IMR-90 (cell line): ENCODE data around the gene RPL23. TPM values are rescaled to one million over a fixed set of nuclear protein-coding genes. Genes with fewer than 3 reads are reported as not detected.

ENCODE experiments used
- ATAC-seq: fragments of 200-7000 bp; cut with Tn5 transposase; 2 replicates; pipeline ENCODE4 v1.9.1; 2020; ENCODE audit warnings: low read depth, mild to moderate bottlenecking, moderate library complexity
- BruUV-seq: library from RNA; stranded (reverse); fragments of 400-500 nt; replicated peaks from 2 replicates; lab custom pipeline; 2021; lab: Mats Ljungman, UMichigan
- CTCF ChIA-PET: fragments of 300-600 bp; formaldehyde crosslinking; extraction: SDS; loops from one replicate; lab custom pipeline; 2021; ENCODE audit warnings: antibody characterized with exemption; lab: Yijun Ruan, JAX
- POLR2A ChIA-PET: fragments of 300-600 bp; sonication (Branson Sonifier 250); formaldehyde crosslinking; loops from one replicate; lab custom pipeline; 2022; ENCODE audit warnings: antibody characterized with exemption; ENCODE audit not compliant: unreplicated experiment; lab: Charles Lee
- DNase-seq: peaks from one replicate; pipeline ENCODE4 v3.0.0; 2013
- H2AFZ ChIP-seq: replicated peaks from 2 replicates; pipeline ENCODE3; 2013; ENCODE audit warnings: low read length, mild to moderate bottlenecking; ENCODE audit not compliant: poor library complexity
- H2AK5ac ChIP-seq: 2 replicates; pipeline ENCODE4 v1.6.1; 2013; ENCODE audit warnings: low read depth, low read length, inconsistent platforms
- H2AK9ac ChIP-seq: replicated peaks from 2 replicates; pipeline ENCODE3; 2013; ENCODE audit warnings: mild to moderate bottlenecking, low read depth, low read length, moderate library complexity; ENCODE audit not compliant: poor library complexity
- H2BK120ac ChIP-seq: 2 replicates; pipeline ENCODE4 v1.6.1; 2013; ENCODE audit warnings: low read depth, low read length, inconsistent platforms
- H2BK15ac ChIP-seq: 3 replicates; pipeline ENCODE4 v1.6.1; 2013; ENCODE audit warnings: low read depth, low read length, inconsistent platforms
- H2BK20ac ChIP-seq: 2 replicates; pipeline ENCODE4 v1.6.1; 2013; ENCODE audit warnings: low read depth, mild to moderate bottlenecking, inconsistent platforms, low read length, moderate library complexity
- H2BK5ac ChIP-seq: 2 replicates; pipeline ENCODE4 v1.6.1; 2013; ENCODE audit warnings: mild to moderate bottlenecking, low read depth, low read length, inconsistent platforms; ENCODE audit not compliant: poor library complexity, severe bottlenecking
- H3K14ac ChIP-seq: replicated peaks from 2 replicates; pipeline ENCODE4 v1.6.1; 2013; ENCODE audit warnings: low read depth, low read length, inconsistent platforms
- H3K18ac ChIP-seq: 2 replicates; pipeline ENCODE4 v1.6.1; 2013; ENCODE audit warnings: low read depth, low read length, control low read depth
- H3K23ac ChIP-seq: 2 replicates; pipeline ENCODE4 v1.6.1; 2013; ENCODE audit warnings: low read depth, low read length, inconsistent platforms
- H3K27ac ChIP-seq: 2 replicates; pipeline ENCODE4 v1.5.1; 2013; ENCODE audit warnings: mild to moderate bottlenecking, control low read depth, low read length; ENCODE audit not compliant: insufficient read depth
- H3K27me3 ChIP-seq: 2 replicates; pipeline ENCODE4 v1.6.1; 2013; ENCODE audit warnings: low read length; ENCODE audit not compliant: control insufficient read depth, insufficient read depth
- H3K36me3 ChIP-seq: 2 replicates; pipeline ENCODE4 v1.6.1; 2013; ENCODE audit warnings: low read length, mixed read lengths; ENCODE audit not compliant: control insufficient read depth, insufficient read depth
- H3K4ac ChIP-seq: 2 replicates; pipeline ENCODE4 v1.6.1; 2013; ENCODE audit warnings: low read depth, low read length, inconsistent platforms
- H3K4me1 ChIP-seq: 2 replicates; pipeline ENCODE4 v1.6.1; 2013; ENCODE audit warnings: low read length, mixed read lengths; ENCODE audit not compliant: control insufficient read depth, insufficient read depth
- H3K4me2 ChIP-seq: 2 replicates; pipeline ENCODE4 v1.6.1; 2013; ENCODE audit warnings: low read depth, mild to moderate bottlenecking, control low read depth, low read length, moderate library complexity
- H3K4me3 ChIP-seq: 2 replicates; pipeline ENCODE4 v1.5.1; 2013; ENCODE audit warnings: low read depth, mild to moderate bottlenecking, control low read depth, low read length, moderate library complexity; ENCODE audit not compliant: insufficient read depth
- H3K56ac ChIP-seq: 2 replicates; pipeline ENCODE4 v1.6.1; 2013; ENCODE audit warnings: low read length, inconsistent platforms; ENCODE audit not compliant: insufficient read depth; ENCODE audit errors: extremely low read depth
- H3K79me1 ChIP-seq, 2 experiments: 2 replicates each; pipeline ENCODE4 v1.6.1; 2013; ENCODE audit warnings: low read length in 2 of 2, inconsistent platforms in 1 of 2, low read depth in 1 of 2
- H3K9ac ChIP-seq: 2 replicates; pipeline ENCODE4 v1.6.1; 2013; ENCODE audit warnings: low read depth, low read length, control low read depth
- H3K9me1 ChIP-seq: 2 replicates; pipeline ENCODE4 v1.6.1; 2013; ENCODE audit warnings: low read length, inconsistent platforms; ENCODE audit not compliant: insufficient read depth
- H3K9me3 ChIP-seq: 2 replicates; pipeline ENCODE4 v1.6.1; 2013; ENCODE audit warnings: low read length; ENCODE audit not compliant: control insufficient read depth, insufficient read depth
- H4K20me1 ChIP-seq: 2 replicates; pipeline ENCODE4 v1.6.1; 2013; ENCODE audit warnings: low read length, inconsistent platforms; ENCODE audit not compliant: insufficient read depth
- H4K5ac ChIP-seq: 2 replicates; pipeline ENCODE4 v1.6.1; 2013; ENCODE audit warnings: mild to moderate bottlenecking, low read depth, low read length, control low read depth
- H4K8ac ChIP-seq, 2 experiments: 2 replicates each; pipeline ENCODE4 v1.6.1; 2013; ENCODE audit warnings: low read depth in 2 of 2, low read length in 2 of 2, control low read depth in 1 of 2, inconsistent platforms in 1 of 2
- H4K91ac ChIP-seq: 2 replicates; pipeline ENCODE4 v1.6.1; 2013; ENCODE audit warnings: low read depth, low read length, inconsistent platforms; ENCODE audit not compliant: insufficient read depth
- CEBPB ChIP-seq: IDR thresholded peaks from 2 replicates; pipeline ENCODE4 v1.6.1; 2012; ENCODE audit warnings: low read depth, low read length, improper control_type of control experiment
- CTCF ChIP-seq: conservative IDR thresholded peaks from 2 replicates; pipeline ENCODE4 v1.5.1; 2012; ENCODE audit warnings: mild to moderate bottlenecking, low read depth, low read length, improper control_type of control experiment
- FOS ChIP-seq: fragments of 150-350 bp; IDR thresholded peaks from 2 replicates; pipeline ENCODE4 v1.6.1; 2016; ENCODE audit warnings: low read depth, low read length
- MAFK ChIP-seq: IDR thresholded peaks from 2 replicates; pipeline ENCODE4 v1.6.1; 2012; ENCODE audit warnings: low read depth, low read length, improper control_type of control experiment
- MAZ ChIP-seq: IDR thresholded peaks from 2 replicates; pipeline ENCODE4 v1.6.1; 2012; ENCODE audit warnings: low read depth, mild to moderate bottlenecking, low read length, improper control_type of control experiment, moderate library complexity, borderline replicate concordance
- RFX5 ChIP-seq: IDR thresholded peaks from 2 replicates; pipeline ENCODE4 v1.8.0; 2012; ENCODE audit warnings: low read depth, mild to moderate bottlenecking, low read length, moderate library complexity
- WGBS, 2 experiments: methylation state at CpG; one replicate each; pipeline versions ENCODE4 v1.1.5 to v1.1.7; 2013; ENCODE audit warnings: missing lambda C conversion rate in 2 of 2; ENCODE audit not compliant: insufficient read length in 1 of 2; ENCODE audit errors: extremely low coverage in 2 of 2; 5-methylcytosine and 5-hydroxymethylcytosine counted together
- dilution Hi-C: fragments of 300-500 bp; cut with HindIII; formaldehyde crosslinking; loops from one replicate; pipeline ENCODE4 v1.14.3; 2018; ENCODE audit warnings: low sequenced_read_pairs; ENCODE audit not compliant: unreplicated experiment
- in situ Hi-C: fragments of 300-500 bp; cut with MboI; formaldehyde crosslinking; loops from 3 replicates; pipeline ENCODE4 v1.14.3; 2019; ENCODE audit warnings: low sequenced_read_pairs, inconsistent platforms, mixed read lengths
- intact Hi-C: fragments of 100-400 bp; cut with micrococcal nuclease; formaldehyde crosslinking; loops from 2 replicates; pipeline ENCODE4 v1.10.0; 2022
- polyA plus RNA-seq, 3 experiments: library from polyadenylated mRNA; depleted of rRNA; stranded (reverse); fragments of >200 nt; gene quantifications; 2 replicates each; pipeline ENCODE4 v1.2.3, GENCODE V29; 2012; ENCODE audit warnings: low replicate concordance in 1 of 3
- total RNA-seq: library from RNA; depleted of rRNA; stranded (reverse); fragments of >200 nt; gene quantifications from 2 replicates; pipeline ENCODE4 v1.2.3, GENCODE V29; 2012

The RPL23 gene
- total and polyA plus RNA-seq, 2 of the 4 experiments (the other 2 are of a cell fraction), result 1,170 to 2,308 TPM

DNA sequence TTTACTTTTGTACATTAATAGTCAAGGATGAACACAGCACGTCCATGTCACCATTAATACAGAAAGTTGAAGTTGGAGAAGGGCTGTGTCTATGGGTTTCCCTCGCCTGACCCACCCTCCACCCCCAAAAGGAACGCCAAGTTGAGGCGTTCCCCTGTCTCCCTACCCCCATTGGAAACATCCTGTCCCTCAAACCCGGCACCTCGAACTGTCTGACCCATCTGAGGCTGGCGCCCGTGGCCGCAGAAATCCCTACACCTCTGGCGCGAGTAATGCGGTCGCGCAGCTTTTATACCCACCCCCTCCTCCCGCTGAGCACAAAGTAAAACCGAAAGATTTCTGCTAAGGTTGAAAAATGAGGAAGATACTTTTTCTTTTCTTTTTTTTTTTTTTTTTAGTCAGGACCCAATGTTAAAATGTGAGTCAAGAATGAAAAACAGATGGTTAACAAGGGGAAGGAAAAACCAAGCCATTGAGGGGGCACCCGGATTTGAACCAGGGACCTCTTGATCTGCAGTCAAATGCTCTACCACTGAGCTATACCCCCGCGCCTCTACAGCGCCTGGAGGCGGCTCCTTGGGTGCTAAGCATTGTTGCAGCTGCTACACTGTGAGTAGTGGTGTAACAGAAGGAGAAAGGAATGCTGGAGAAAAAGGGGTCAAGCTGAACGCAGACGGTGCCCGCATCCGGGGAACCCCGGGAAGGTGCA lies 15.4 kb upstream of the RPL23 start:
- Histone ChIP-seq H3K4me1 (peaks cover 24% of the 10 kb centered on the region), H3K4ac (peak overlapping the region; percentile 97), H3K27me3 (no peaks in the 10 kb centered on the region), H3K14ac (peak overlapping the region; percentile 96), H3K23ac (peak overlapping the region; percentile 95), H3K18ac (peak overlapping the region; percentile 77), H3K56ac (peak overlapping the region; percentile 94), H2BK20ac (peak overlapping the region; percentile 74), H4K20me1 (peaks cover 34% of the 10 kb centered on the region), H4K5ac (peak overlapping the region; percentile 55), H4K91ac (peak overlapping the region; percentile 83), H3K4me3 (peak overlapping the region; percentile 90), H2AFZ (peak overlapping the region; percentile 95), H3K4me2 (peak overlapping the region; percentile 94), H2BK5ac (peak overlapping the region; percentile 89), H3K27ac (peak overlapping the region; percentile 90), H2BK120ac (peak overlapping the region; percentile 91), H3K9ac (peak overlapping the region; percentile 86), H4K8ac (peak overlapping the region; percentile 81 to 94), H2AK5ac (peak overlapping the region; percentile 86), H3K36me3 (peaks cover 20% of the 10 kb centered on the region), H2BK15ac (peak overlapping the region; percentile 92; the same call in 1 of the 3 replicates), H3K79me1 (peaks cover 0 to 32% of the 10 kb centered on the region in 2 experiments; a peak in 2 of 4 replicates), H3K9me1 (peaks cover 23% of the 10 kb centered on the region), H2AK9ac (peak overlapping the region; percentile 100), H3K9me3 (no peaks in the 10 kb centered on the region)
- in situ Hi-C loops, result no loop called here
- WGBS, 2 experiments, result 0% methylated on average over 5 of the region's 26 CpGs; no CpG with 5 or more reads in 1 of the 2 experiments
- DNase-seq (peak; percentile 88), ATAC-seq (peak; percentile 27)
- intact Hi-C loops, result loop anchor here (1.0 to 5.0 kb wide), 3 partner anchors 14 to 284 kb away; no protein-coding TSS in a partner anchor
- TF ChIP-seq CEBPB, result peak; percentile 62; the same call in 1 of the 2 replicates
- no peak for TF ChIP-seq RFX5
- peak; percentile 57; the same call in 1 of the 2 replicates for TF ChIP-seq MAZ
- TF ChIP-seq CTCF, result peak; percentile 42
- peak; percentile 78 for TF ChIP-seq FOS
- TF ChIP-seq MAFK, result no peak
- POLR2A ChIA-PET, result interaction anchor here (0.7 to 1.3 kb wide), 3 partner anchors 8 to 56 kb away, joined by 4 to 8 read pairs (median 5); partner anchors contain the start of genes LASP1NB and RPL23
- dilution Hi-C loops, result no loop called here
- CTCF ChIA-PET, result interaction anchor here (0.8 kb wide), 1 partner anchor 15 kb away, joined by 5 read pairs; the partner anchor contains the start of gene RPL23
- no TSS peak for BruUV-seq
